Calu3 (cell line): Measurements from ENCODE around the gene CACNA1C. TPM values are rescaled to one million over a fixed set of nuclear protein-coding genes. Genes with fewer than 3 reads are reported as not detected.

Experiments
- BruUV-seq: library from RNA; stranded (reverse); fragments of 400-500 nt; replicated peaks from 2 replicates; lab custom pipeline; 2021; lab: Mats Ljungman, UMichigan
- CTCF ChIA-PET: fragments of 300-600 bp; sonication (Branson Sonifier 250); formaldehyde crosslinking; loops from one replicate; lab custom pipeline; 2022; ENCODE audit warnings: antibody characterized with exemption; lab: Charles Lee
- DNase-seq: peaks from one replicate; pipeline ENCODE4 v3.0.0; 2022
- H3K27ac Mint-ChIP-seq: one replicate; pipeline ENCODE4 v1.8.0; 2022; ENCODE audit warnings: mixed read lengths; ENCODE audit not compliant: unreplicated experiment
- H3K27me3 Mint-ChIP-seq: one replicate; pipeline ENCODE4 v1.8.0; 2022; ENCODE audit warnings: mixed read lengths; ENCODE audit not compliant: unreplicated experiment
- H3K36me3 Mint-ChIP-seq: one replicate; pipeline ENCODE4 v1.8.0; 2022; ENCODE audit warnings: mild to moderate bottlenecking, moderate library complexity, mixed read lengths; ENCODE audit not compliant: insufficient read depth, unreplicated experiment
- H3K4me1 Mint-ChIP-seq: one replicate; pipeline ENCODE4 v1.8.0; 2022; ENCODE audit warnings: mild to moderate bottlenecking, low read depth, mixed read lengths; ENCODE audit not compliant: unreplicated experiment
- H3K4me3 Mint-ChIP-seq: one replicate; pipeline ENCODE4 v1.8.0; 2022; ENCODE audit warnings: mild to moderate bottlenecking, low read depth, moderate library complexity, mixed read lengths; ENCODE audit not compliant: unreplicated experiment
- H3K9me3 Mint-ChIP-seq: one replicate; pipeline ENCODE4 v1.8.0; 2022; ENCODE audit warnings: low read depth, mixed read lengths; ENCODE audit not compliant: unreplicated experiment
- CTCF ChIP-seq: fragments of 200-600 bp; IDR thresholded peaks from one replicate; pipeline ENCODE4 v1.8.0; 2022; ENCODE audit warnings: antibody characterized with exemption; ENCODE audit not compliant: unreplicated experiment
- intact Hi-C: fragments of 100-400 bp; cut with micrococcal nuclease; formaldehyde crosslinking; loops from one replicate; pipeline ENCODE4 v1.10.0; 2022; ENCODE audit not compliant: unreplicated experiment
- total RNA-seq: library from RNA; stranded (reverse); gene quantifications from 2 replicates; pipeline ENCODE4 v1.2.3, GENCODE V29; 2022

CACNA1C gene
- total RNA-seq, 1 experiment from 2014 or later: not detected

GRCh38 chr12:2513141-2514037 is 460.6 kb downstream of the CACNA1C start:
- Mint-ChIP-seq H3K27me3 (peaks cover 91% of the 10 kb centered on the region), H3K9me3 (no peaks in the 10 kb centered on the region), H3K27ac (no peak overlapping the region), H3K4me3 (no peak overlapping the region), H3K36me3 (no peaks in the 10 kb centered on the region), H3K4me1 (no peaks in the 10 kb centered on the region)
- DNase-seq: no peak
- CTCF ChIA-PET: interaction anchor here (0.8 kb wide), 1 partner anchor 13 kb away, joined by 3 read pairs; no protein-coding TSS in a partner anchor
- no peak for TF ChIP-seq CTCF
- no TSS peak for BruUV-seq
- intact Hi-C loops: no loop called here

- Mint-ChIP-seq H3K9me3 (no peaks in the 10 kb centered on the region), H3K4me1 (no peaks in the 10 kb centered on the region), H3K27me3 (peaks cover 85% of the 10 kb centered on the region), H3K4me3 (no peak overlapping the region), H3K36me3 (no peaks in the 10 kb centered on the region), H3K27ac (no peak overlapping the region)
- TF ChIP-seq CTCF: no peak
- DNase-seq: no peak
- CTCF ChIA-PET: no interaction called here
- BruUV-seq: no TSS peak
- intact Hi-C loops: no loop called here
Measured at GRCh38 chr12:2514038-2514340, 461.2 kb downstream of the CACNA1C start.

GRCh38 chr12:2520722-2521246 is 468.0 kb downstream of the CACNA1C start:
- H3K27me3 Mint-ChIP-seq: peaks cover 66% of the 10 kb centered on the region
- no peak for TF ChIP-seq CTCF
- no TSS peak for BruUV-seq
- DNase-seq: no peak
- H3K9me3 Mint-ChIP-seq: no peaks in the 10 kb centered on the region
- H3K4me3 Mint-ChIP-seq: no peak overlapping the region
- H3K4me1 Mint-ChIP-seq: no peaks in the 10 kb centered on the region
- CTCF ChIA-PET: no interaction called here
- intact Hi-C loops: no loop called here
- H3K27ac Mint-ChIP-seq: no peak overlapping the region
- peaks cover 6% of the 10 kb centered on the region for H3K36me3 Mint-ChIP-seq

GRCh38 chr12:2523317-2523716 is 470.5 kb downstream of the CACNA1C start:
- Mint-ChIP-seq H3K9me3 (no peaks in the 10 kb centered on the region), H3K27ac (no peak overlapping the region), H3K4me3 (no peak overlapping the region), H3K4me1 (no peaks in the 10 kb centered on the region), H3K36me3 (peaks cover 6% of the 10 kb centered on the region), H3K27me3 (peaks cover 74% of the 10 kb centered on the region)
- no peak for TF ChIP-seq CTCF
- no TSS peak for BruUV-seq
- CTCF ChIA-PET: no interaction called here
- intact Hi-C loops: no loop called here
- DNase-seq: no peak
